Thyroid gland (tissue), 4 donors: ENCODE measurements around the gene OR2W3. TPM values are rescaled to one million over a fixed set of nuclear protein-coding genes. Genes with fewer than 3 reads are reported as not detected.
A peak's percentile ranks its signal among the peaks of the same experiment; 100 is the strongest.
"Not testable (repeated sequence)": the region's sequence is repeated elsewhere in the genome, so short reads cannot be mapped to it uniquely, and the experiment has no call there.

Source experiments
- DNase-seq, 2 donors: peaks; one replicate each; pipeline ENCODE4 v3.0.0-alpha.2; 2019
- H3K27ac ChIP-seq, 3 donors: fragments of 200-600 bp; sonication (generic); 1 replicate in 2 of 3; 2 replicates in 1 of 3; pipeline ENCODE4 v1.5.1; 2016 to 2019; ENCODE audit warnings: mild to moderate bottlenecking in 1 of 3, moderate library complexity in 1 of 3
- H3K27me3 ChIP-seq: fragments of 200-600 bp; sonication (generic); one replicate; pipeline ENCODE4 v1.5.1; 2019
- H3K36me3 ChIP-seq, 2 donors: fragments of 200-600 bp; sonication (generic); one replicate each; pipeline ENCODE4 v1.5.1; 2016 to 2019
- H3K4me1 ChIP-seq, 2 donors: fragments of 200-600 bp; sonication (generic); one replicate each; pipeline ENCODE4 v1.5.1; 2017 to 2019
- H3K4me3 ChIP-seq, 3 donors: fragments of 200-600 bp; sonication (generic); replicated peaks in 1 of 3; 1 replicate in 2 of 3; 2 replicates in 1 of 3; pipeline ENCODE4 v1.5.1; 2016; ENCODE audit warnings: mild to moderate bottlenecking in 1 of 3
- H3K9me3 ChIP-seq: fragments of 200-600 bp; sonication (generic); one replicate; pipeline ENCODE4 v1.5.1; 2017
- POLR2A ChIP-seq, 2 donors: fragments of 450-650 bp; IDR thresholded peaks; one replicate each; pipeline ENCODE4 v1.6.1; 2017; ENCODE audit warnings: antibody characterized with exemption in 2 of 2, mild to moderate bottlenecking in 2 of 2, moderate library complexity in 1 of 2
- WGBS, 2 donors: methylation state at CpG; one replicate each; pipeline ENCODE4 v1.1.5; 2017; 5-methylcytosine and 5-hydroxymethylcytosine counted together
- intact Hi-C: fragments of 100-400 bp; cut with DNase I; formaldehyde crosslinking; loops from one replicate; pipeline ENCODE4 v1.15.1; 2023
- total RNA-seq, 4 donors: library from RNA; depleted of rRNA; stranded (reverse); fragments of >200 nt; gene quantifications; one replicate each; pipeline ENCODE4 v1.2.3, GENCODE V29; 2016
- TF ChIP-seq, protein P1 (sequence below), 6 experiments: fragments of 200-600 bp in 3 of 6; fragments of 450-650 bp in 3 of 6; sonication (generic) in 3 of 6; IDR thresholded peaks; one replicate each; pipeline ENCODE4 v1.5.1; 2016 to 2019; ENCODE audit warnings: antibody characterized with exemption in 6 of 6, mild to moderate bottlenecking in 2 of 6, inconsistent platforms in 1 of 6, moderate library complexity in 1 of 6

The OR2W3 gene
- total RNA-seq, 4 donors from 2014 or later, result 2.8 to 25.8 (median 6.0) TPM

DNA sequence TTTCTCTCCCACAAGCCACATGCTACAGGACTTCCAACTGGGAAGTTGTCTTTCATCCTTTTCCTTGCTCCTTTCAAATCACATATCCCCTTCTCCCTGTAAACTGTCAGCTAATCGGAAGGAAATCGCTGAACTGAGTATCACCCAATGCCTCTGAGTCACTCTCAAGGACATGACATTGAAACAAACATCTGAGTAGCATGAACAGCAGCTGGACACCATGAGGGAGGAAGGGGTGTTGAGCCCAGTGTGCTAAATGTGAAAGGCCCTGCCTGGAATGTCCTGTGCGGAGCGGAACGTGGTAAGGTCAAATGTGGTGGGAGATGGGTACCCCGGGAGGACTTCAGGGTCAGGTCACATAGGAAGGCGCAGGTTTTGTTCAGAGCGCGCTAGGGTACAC is 29.5 kb downstream of the OR2W3 start, which contains the start of gene OR2AJ1:
Gene OR2AJ1 (plus strand): TSS at position 22 of the 400 bp plus-strand sequence. CDS start 8,880 bp downstream, outside the sequence.
- Histone ChIP-seq H3K27ac (no peak within 1 kb of the TSS), H3K27me3 (no peaks in the 10 kb centered on the region), H3K4me3 (no peak within 1 kb of the TSS), H3K4me1 (no peaks in the 10 kb centered on the region), H3K36me3 (no peaks in the 10 kb centered on the region), H3K9me3 (no peaks in the 10 kb centered on the region)
- intact Hi-C loops, result no loop called here
- no peak for DNase-seq
- WGBS, 2 donors, result 93 to 94% methylated on average over 9 of the region's 9 CpGs
- TF ChIP-seq, protein P1, sequence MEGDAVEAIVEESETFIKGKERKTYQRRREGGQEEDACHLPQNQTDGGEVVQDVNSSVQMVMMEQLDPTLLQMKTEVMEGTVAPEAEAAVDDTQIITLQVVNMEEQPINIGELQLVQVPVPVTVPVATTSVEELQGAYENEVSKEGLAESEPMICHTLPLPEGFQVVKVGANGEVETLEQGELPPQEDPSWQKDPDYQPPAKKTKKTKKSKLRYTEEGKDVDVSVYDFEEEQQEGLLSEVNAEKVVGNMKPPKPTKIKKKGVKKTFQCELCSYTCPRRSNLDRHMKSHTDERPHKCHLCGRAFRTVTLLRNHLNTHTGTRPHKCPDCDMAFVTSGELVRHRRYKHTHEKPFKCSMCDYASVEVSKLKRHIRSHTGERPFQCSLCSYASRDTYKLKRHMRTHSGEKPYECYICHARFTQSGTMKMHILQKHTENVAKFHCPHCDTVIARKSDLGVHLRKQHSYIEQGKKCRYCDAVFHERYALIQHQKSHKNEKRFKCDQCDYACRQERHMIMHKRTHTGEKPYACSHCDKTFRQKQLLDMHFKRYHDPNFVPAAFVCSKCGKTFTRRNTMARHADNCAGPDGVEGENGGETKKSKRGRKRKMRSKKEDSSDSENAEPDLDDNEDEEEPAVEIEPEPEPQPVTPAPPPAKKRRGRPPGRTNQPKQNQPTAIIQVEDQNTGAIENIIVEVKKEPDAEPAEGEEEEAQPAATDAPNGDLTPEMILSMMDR (IDR thresholded peaks at IDR 0.05), result no peak
- TF ChIP-seq POLR2A (IDR thresholded peaks at IDR 0.05), result no peak

DNA sequence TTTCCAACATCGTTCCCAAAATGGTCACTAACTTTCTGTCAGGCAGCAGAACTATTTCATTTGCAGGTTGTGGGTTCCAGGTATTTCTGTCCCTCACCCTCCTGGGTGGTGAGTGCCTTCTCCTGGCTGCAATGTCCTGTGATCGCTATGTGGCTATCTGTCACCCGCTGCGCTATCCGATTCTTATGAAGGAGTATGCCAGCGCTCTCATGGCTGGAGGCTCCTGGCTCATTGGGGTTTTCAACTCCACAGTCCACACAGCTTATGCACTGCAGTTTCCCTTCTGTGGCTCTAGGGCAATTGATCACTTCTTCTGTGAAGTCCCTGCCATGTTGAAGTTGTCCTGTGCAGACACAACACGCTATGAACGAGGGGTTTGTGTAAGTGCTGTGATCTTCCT is 38.6 kb downstream of the OR2W3 start:
- TF ChIP-seq POLR2A (IDR thresholded peaks at IDR 0.05), result no peak
- TF ChIP-seq, protein P1 (IDR thresholded peaks at IDR 0.05), result no peak
- intact Hi-C loops, result no loop called here

DNA sequence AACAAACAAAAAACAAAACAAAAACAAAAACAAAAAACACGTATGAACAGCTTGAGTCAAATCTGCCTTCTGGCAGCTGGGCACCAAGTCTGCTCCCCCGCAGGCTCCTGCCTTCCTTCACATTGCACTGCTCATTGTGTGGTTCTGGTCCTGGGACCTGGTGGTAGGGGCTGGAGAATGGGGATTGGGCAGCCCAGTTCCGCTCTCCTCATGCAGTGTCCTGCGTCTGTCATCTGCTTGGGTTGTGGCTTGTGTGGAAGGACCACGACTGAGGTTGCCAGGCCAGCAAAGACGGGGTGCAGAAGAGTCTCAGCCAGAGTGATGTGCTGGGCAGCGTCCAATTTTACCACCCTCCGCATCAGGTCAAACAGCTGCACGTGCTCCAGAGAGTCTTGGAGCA is 40.4 kb downstream of the OR2W3 start:
- Histone ChIP-seq H3K27me3 (no peaks in the 10 kb centered on the region), H3K36me3 (no peaks in the 10 kb centered on the region), H3K9me3 (no peaks in the 10 kb centered on the region), H3K27ac (no peak overlapping the region), H3K4me3 (no peak overlapping the region), H3K4me1 (no peaks in the 10 kb centered on the region)
- no peak for DNase-seq
- TF ChIP-seq POLR2A (IDR thresholded peaks at IDR 0.05), result no peak
- TF ChIP-seq, protein P1 (IDR thresholded peaks at IDR 0.05), result no peak
- intact Hi-C loops, result no loop called here
- 88 to 92% methylated on average over 9 of the region's 9 CpGs for WGBS, 2 donors

More for the DNA sequence above, 38.6 kb downstream of the OR2W3 start:
- Histone ChIP-seq H3K36me3 (no peaks in the 10 kb centered on the region), H3K9me3 (no peaks in the 10 kb centered on the region), H3K4me1 (no peaks in the 10 kb centered on the region), H3K27ac (no peak overlapping the region), H3K4me3 (no peak overlapping the region), H3K27me3 (no peaks in the 10 kb centered on the region)
- 95% methylated on average over 8 of the region's 8 CpGs for WGBS, 2 donors
- DNase-seq, result no peak

DNA sequence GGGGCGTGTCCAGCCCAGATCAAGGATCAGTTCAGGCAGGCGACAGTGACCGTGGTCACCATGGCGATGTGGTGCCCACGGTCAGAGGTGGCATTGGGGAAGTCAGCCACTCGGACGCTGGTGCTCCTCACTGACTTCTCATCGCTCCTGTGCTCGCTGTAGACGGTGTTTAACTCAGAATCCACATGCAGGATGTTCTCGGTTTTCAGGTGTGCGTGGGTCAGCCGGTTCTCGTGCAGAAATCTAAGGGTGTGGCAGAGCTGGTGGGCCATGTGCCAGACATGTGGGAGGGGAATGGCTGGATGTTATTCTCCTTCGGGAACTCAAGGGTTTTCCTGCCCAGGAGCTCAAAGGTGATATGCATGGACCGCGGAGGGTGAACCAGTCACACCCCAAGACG is 41.0 kb downstream of the OR2W3 start:
- no peak for DNase-seq
- TF ChIP-seq POLR2A (IDR thresholded peaks at IDR 0.05), result no peak
- TF ChIP-seq, protein P1 (IDR thresholded peaks at IDR 0.05), result no peak
- no peaks in the 10 kb centered on the region for H3K9me3 ChIP-seq
- H3K27ac ChIP-seq, result no peak overlapping the region
- no peaks in the 10 kb centered on the region for H3K27me3 ChIP-seq
- intact Hi-C loops, result no loop called here
- no peaks in the 10 kb centered on the region for H3K4me1 ChIP-seq
- H3K36me3 ChIP-seq, result no peaks in the 10 kb centered on the region
- H3K4me3 ChIP-seq, result no peak overlapping the region
- WGBS, 2 donors, result 92 to 94% methylated on average over 18 of the region's 18 CpGs

DNA sequence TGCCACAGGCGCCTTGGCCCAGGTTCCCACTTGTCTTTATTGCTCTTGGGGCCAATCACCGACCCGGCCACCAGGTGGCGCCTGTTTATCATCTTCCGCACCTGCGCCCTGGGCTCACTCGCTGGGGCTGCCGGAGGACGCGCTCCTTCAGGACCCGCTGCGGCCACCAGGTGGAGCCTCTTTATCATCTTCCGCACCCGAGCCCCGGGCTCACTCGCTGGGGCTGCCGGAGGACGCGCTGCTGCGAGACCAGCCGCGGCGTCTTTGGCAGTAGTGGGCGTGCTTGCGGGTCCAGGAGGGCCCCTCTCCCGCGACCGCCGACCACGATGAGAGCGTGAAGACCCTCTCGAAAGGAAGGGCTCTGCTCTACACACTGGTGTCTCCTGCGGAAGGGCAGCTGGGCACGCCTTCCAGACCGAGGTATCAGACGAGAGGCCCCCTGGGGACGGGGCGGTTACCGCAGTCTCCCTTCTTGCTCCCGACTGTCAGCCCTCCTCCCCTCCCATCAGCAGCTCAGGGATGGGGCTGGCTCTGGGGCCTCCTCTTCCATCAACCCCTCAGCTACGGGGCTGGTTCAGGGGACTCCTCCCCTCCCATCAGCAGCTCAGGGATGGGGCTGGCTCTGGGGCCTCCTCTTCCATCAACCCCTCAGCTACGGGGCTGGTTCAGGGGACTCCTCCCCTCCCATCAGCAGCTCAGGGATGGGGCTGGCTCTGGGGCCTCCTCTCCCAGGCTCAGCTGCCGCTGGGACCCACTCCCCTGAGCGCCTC is 41.8 kb downstream of the OR2W3 start:
- H3K9me3 ChIP-seq, H3K36me3 ChIP-seq, H3K27ac ChIP-seq, H3K4me1 ChIP-seq, intact Hi-C loops, H3K27me3 ChIP-seq: not testable (repeated sequence)
- peak overlapping the region in 2 of 3 donors; percentile 30 for H3K4me3 ChIP-seq
- 7 to 30% methylated on average over 35 of the region's 44 CpGs for WGBS, 2 donors
- peak; percentile 75 to 87 for DNase-seq
- TF ChIP-seq, protein P1 (IDR thresholded peaks at IDR 0.05), result peak; percentile 54 to 94 (median 74)
